Bronchial epithelial cell (primary cell): ENCODE results near the gene ZNF679. TPM values are rescaled to one million over a fixed set of nuclear protein-coding genes. Genes with fewer than 3 reads are reported as not detected.
A peak's percentile ranks its signal among the peaks of the same experiment; 100 is the strongest.
"Not testable (repeated sequence)": the region's sequence is repeated elsewhere in the genome, so short reads cannot be mapped to it uniquely, and the experiment has no call there.

Experiments
- DNase-seq: peaks from one replicate; pipeline ENCODE4 v3.0.0-alpha.2; 2010; ENCODE audit warnings: low read depth
- FAIRE-seq: peaks from 2 replicates; lab custom pipeline; 2011; peaks lifted over from hg19 to GRCh38; lab: Jason Lieb, UNC
- H3K27me3 ChIP-seq: 2 replicates; pipeline ENCODE4 v1.5.1; 2011; ENCODE audit warnings: low read length; ENCODE audit not compliant: control insufficient read depth, insufficient read depth
- H3K36me3 ChIP-seq: 2 replicates; pipeline ENCODE4 v1.5.1; 2011; ENCODE audit warnings: low read length; ENCODE audit not compliant: control insufficient read depth, insufficient read depth
- H3K4me3 ChIP-seq: 2 replicates; pipeline ENCODE4 v1.5.1; 2011; ENCODE audit warnings: mild to moderate bottlenecking, low read depth, low read length, control low read depth
- CTCF ChIP-seq: IDR thresholded peaks from 2 replicates; pipeline ENCODE4 v1.5.1; 2011; ENCODE audit warnings: mild to moderate bottlenecking, moderate library complexity, low read length, control low read depth, inconsistent platforms; ENCODE audit not compliant: insufficient read depth, severe bottlenecking
- total RNA-seq: library from RNA; depleted of rRNA; stranded (reverse); fragments of >200 nt; gene quantifications from 2 replicates; pipeline ENCODE4 v1.2.1, GENCODE V29; 2014

ZNF679 gene
- total RNA-seq, 1 donor from 2014 or later = not detected

- FAIRE-seq = no peak
- TF ChIP-seq CTCF = no peak
- DNase-seq = no peak
- no peaks in the 10 kb centered on the region for H3K36me3 ChIP-seq
- H3K4me3 ChIP-seq = no peak overlapping the region
- no peaks in the 10 kb centered on the region for H3K27me3 ChIP-seq
Measured at GRCh38 chr7:64223366-64223765, 4.9 kb upstream of the ZNF679 start.

GRCh38 chr7:64266341-64266919, 38.2 kb downstream of the ZNF679 start:
- TF ChIP-seq CTCF = no peak
- H3K36me3 ChIP-seq = no peaks in the 10 kb centered on the region
- FAIRE-seq (no peak), DNase-seq (no peak)
- no peak overlapping the region for H3K4me3 ChIP-seq
- no peaks in the 10 kb centered on the region for H3K27me3 ChIP-seq

- FAIRE-seq (no peak), DNase-seq (no peak)
- H3K27me3 ChIP-seq = no peaks in the 10 kb centered on the region
- H3K36me3 ChIP-seq = no peaks in the 10 kb centered on the region
- no peak overlapping the region for H3K4me3 ChIP-seq
- no peak for TF ChIP-seq CTCF
Measured at GRCh38 chr7:64277630-64278029, 49.4 kb downstream of the ZNF679 start.

- no peaks in the 10 kb centered on the region for H3K36me3 ChIP-seq
- no peak for DNase-seq
- H3K27me3 ChIP-seq = no peaks in the 10 kb centered on the region
- no peak overlapping the region for H3K4me3 ChIP-seq
- no peak for FAIRE-seq
- no peak for TF ChIP-seq CTCF
Measured at GRCh38 chr7:64294701-64295420, 66.6 kb downstream of the ZNF679 start.

- not testable (repeated sequence) for H3K4me3 ChIP-seq, DNase-seq, H3K36me3 ChIP-seq, FAIRE-seq, H3K27me3 ChIP-seq
Measured at GRCh38 chr7:64297418-64297817, 69.1 kb downstream of the ZNF679 start.

- Histone ChIP-seq H3K4me3 (no peak overlapping the region), H3K36me3 (no peaks in the 10 kb centered on the region), H3K27me3 (no peaks in the 10 kb centered on the region)
- FAIRE-seq (no peak), DNase-seq (peak; percentile 88)
- no peak for TF ChIP-seq CTCF
Measured at GRCh38 chr7:64300641-64301405, 72.5 kb downstream of the ZNF679 start.
